HG03039 (cell line): ENCODE results near the gene ADCY10.
"Not testable (repeated sequence)": the region's sequence is repeated elsewhere in the genome, so short reads cannot be mapped to it uniquely, and the experiment has no call there.

Experiments
- ATAC-seq: cut with Tn5 transposase; IDR thresholded peaks from one replicate; pipeline ENCODE4 v1.9.1; 2021; ENCODE audit warnings: mild to moderate bottlenecking, moderate library complexity; ENCODE audit not compliant: unreplicated experiment

The ADCY10 gene

GRCh38 chr1:167913895-167914496, at the start of gene ADCY10:
Gene ADCY10 (minus strand): TSS chr1:167914134. CDS start chr1:167905140, 8,994 bp downstream.
- no peak for ATAC-seq

GRCh38 chr1:167957710-167958109, 43.8 kb upstream of the ADCY10 start:
- no peak for ATAC-seq

GRCh38 chr1:167955915-167956314, 42.0 kb upstream of the ADCY10 start:
- ATAC-seq = no peak

- no peak for ATAC-seq
These were observed 36.6 kb upstream of the ADCY10 start for GRCh38 chr1:167950569-167950968.

- ATAC-seq = no peak
These were observed 35.9 kb upstream of the ADCY10 start for GRCh38 chr1:167949785-167950184.

- no peak for ATAC-seq
These were observed 33.8 kb upstream of the ADCY10 start for GRCh38 chr1:167947733-167948132.

- ATAC-seq = no peak
These were observed 29.6 kb upstream of the ADCY10 start for GRCh38 chr1:167943541-167943940.

GRCh38 chr1:167940264-167940663, 26.3 kb upstream of the ADCY10 start:
- ATAC-seq = no peak

- ATAC-seq = no peak
These were observed 24.2 kb upstream of the ADCY10 start for GRCh38 chr1:167938080-167938636.

GRCh38 chr1:167937709-167938010, 23.7 kb upstream of the ADCY10 start:
- no peak for ATAC-seq

GRCh38 chr1:167936930-167937708, 23.2 kb upstream of the ADCY10 start, which contains the start of gene MPC2:
Gene MPC2 (minus strand): TSS chr1:167937072. CDS start chr1:167935841, 1,231 bp downstream.
- peak; percentile 5 for ATAC-seq

- peak; percentile 71 for ATAC-seq
These were observed 22.4 kb upstream of the ADCY10 start, which contains the start of gene DCAF6 for GRCh38 chr1:167936068-167936929. Gene DCAF6 (plus strand): TSS chr1:167936683. CDS start chr1:167936912, 229 bp downstream.

GRCh38 chr1:167935216-167936067, 21.5 kb upstream of the ADCY10 start:
- ATAC-seq = peak; percentile 4

- ATAC-seq = no peak
These were observed 20.7 kb upstream of the ADCY10 start for GRCh38 chr1:167934426-167935215.

GRCh38 chr1:167933788-167934187, 19.9 kb upstream of the ADCY10 start:
- no peak for ATAC-seq

GRCh38 chr1:167929725-167930124, 15.8 kb upstream of the ADCY10 start:
- ATAC-seq = no peak

GRCh38 chr1:167928919-167929318, 15.0 kb upstream of the ADCY10 start:
- ATAC-seq = not testable (repeated sequence)

- ATAC-seq = no peak
These were observed 14.5 kb upstream of the ADCY10 start for GRCh38 chr1:167928457-167928852.

GRCh38 chr1:167927046-167927754, 13.3 kb upstream of the ADCY10 start:
- no peak for ATAC-seq
